ENCODE measurements around the gene GJB4.

DNA sequence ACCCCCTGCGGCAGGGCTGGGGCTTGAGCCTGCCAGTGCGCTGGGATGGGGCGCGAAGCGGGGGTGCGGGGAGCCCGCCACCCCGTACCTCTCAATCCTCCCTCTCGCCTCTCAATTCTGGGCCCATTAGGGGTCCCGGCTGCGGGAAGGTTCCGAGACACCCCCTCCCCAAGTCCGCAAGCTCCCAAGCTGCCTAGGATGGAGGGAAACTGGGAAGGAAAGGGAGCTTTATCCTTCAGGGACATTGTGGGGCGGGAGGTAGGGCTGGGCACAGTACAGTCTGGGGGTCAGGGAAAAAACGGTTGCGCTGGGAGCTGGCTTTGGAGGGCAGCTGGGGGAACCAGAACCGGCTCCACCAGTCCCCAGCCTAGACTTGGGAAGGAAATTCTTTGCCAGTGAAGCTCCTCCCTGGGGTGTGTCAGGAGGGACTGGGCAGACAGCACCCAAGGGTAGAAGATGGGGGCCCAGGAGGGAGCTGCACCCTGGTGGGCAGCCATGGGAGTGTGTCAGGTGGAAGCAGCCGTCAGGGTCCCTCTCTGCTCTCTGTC, 22.4 kb downstream of the GJB4 start:
- TF ChIP-seq, protein P1, sequence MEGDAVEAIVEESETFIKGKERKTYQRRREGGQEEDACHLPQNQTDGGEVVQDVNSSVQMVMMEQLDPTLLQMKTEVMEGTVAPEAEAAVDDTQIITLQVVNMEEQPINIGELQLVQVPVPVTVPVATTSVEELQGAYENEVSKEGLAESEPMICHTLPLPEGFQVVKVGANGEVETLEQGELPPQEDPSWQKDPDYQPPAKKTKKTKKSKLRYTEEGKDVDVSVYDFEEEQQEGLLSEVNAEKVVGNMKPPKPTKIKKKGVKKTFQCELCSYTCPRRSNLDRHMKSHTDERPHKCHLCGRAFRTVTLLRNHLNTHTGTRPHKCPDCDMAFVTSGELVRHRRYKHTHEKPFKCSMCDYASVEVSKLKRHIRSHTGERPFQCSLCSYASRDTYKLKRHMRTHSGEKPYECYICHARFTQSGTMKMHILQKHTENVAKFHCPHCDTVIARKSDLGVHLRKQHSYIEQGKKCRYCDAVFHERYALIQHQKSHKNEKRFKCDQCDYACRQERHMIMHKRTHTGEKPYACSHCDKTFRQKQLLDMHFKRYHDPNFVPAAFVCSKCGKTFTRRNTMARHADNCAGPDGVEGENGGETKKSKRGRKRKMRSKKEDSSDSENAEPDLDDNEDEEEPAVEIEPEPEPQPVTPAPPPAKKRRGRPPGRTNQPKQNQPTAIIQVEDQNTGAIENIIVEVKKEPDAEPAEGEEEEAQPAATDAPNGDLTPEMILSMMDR (IDR thresholded peaks at IDR 0.05; ENCODE audit: low read depth, low read length), result no peak
- no peak for TF ChIP-seq POLR2A (IDR thresholded peaks at IDR 0.05; ENCODE audit: extremely low read depth, insufficient read length)
- TF ChIP-seq MYC (IDR thresholded peaks at IDR 0.05; ENCODE audit: low read depth, low read length), result no peak

Measured in NB4 (cell line).